RWPE1 (cell line): ENCODE results near the gene CDH13.

ENCODE experiments used
- CTCF ChIA-PET: fragments of 350-600 bp; sonication (Branson Sonifier 250); formaldehyde crosslinking; extraction: SDS; loops from one replicate; lab custom pipeline; 2021; lab: Yijun Ruan, JAX
- POLR2A ChIA-PET: fragments of 400-600 bp; formaldehyde crosslinking; extraction: SDS; loops from one replicate; lab custom pipeline; 2020; ENCODE audit warnings: antibody characterized with exemption; ENCODE audit not compliant: low non-redundant PET; lab: Yijun Ruan, JAX
- DNase-seq: peaks from one replicate; pipeline ENCODE4 v3.0.0; 2012; ENCODE audit warnings: low spot score
- H3K27ac ChIP-seq: fragments of 450-650 bp; 2 replicates; pipeline ENCODE4 v1.5.1; 2017
- TF ChIP-seq, protein P1 (sequence below): fragments of 450-650 bp; conservative IDR thresholded peaks from 2 replicates; pipeline ENCODE4 v1.5.1; 2017; ENCODE audit warnings: low read depth, mild to moderate bottlenecking

Gene CDH13

DNA sequence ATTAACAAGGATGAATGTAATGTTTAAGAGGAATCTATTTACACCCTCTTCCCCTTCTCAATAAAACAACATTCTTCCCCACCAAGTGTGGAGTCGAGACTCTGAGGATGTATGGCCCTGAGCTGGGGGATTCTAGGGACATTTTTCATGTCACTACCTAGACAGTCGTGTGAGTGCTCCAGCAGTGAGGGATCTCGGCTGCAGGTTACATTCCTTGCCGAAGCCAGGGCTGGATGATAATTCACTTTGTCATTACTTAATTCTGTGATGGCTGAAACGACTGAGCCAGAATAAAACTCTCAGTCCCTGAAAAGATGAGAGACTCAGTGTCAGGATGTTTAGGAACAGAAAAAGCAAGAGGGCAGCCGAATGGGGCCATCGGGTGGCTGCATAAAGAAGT lies 1074.1 kb downstream of the CDH13 start:
- no peak for DNase-seq
- POLR2A ChIA-PET, result no interaction called here
- no peak overlapping the region for H3K27ac ChIP-seq
- TF ChIP-seq, protein P1, sequence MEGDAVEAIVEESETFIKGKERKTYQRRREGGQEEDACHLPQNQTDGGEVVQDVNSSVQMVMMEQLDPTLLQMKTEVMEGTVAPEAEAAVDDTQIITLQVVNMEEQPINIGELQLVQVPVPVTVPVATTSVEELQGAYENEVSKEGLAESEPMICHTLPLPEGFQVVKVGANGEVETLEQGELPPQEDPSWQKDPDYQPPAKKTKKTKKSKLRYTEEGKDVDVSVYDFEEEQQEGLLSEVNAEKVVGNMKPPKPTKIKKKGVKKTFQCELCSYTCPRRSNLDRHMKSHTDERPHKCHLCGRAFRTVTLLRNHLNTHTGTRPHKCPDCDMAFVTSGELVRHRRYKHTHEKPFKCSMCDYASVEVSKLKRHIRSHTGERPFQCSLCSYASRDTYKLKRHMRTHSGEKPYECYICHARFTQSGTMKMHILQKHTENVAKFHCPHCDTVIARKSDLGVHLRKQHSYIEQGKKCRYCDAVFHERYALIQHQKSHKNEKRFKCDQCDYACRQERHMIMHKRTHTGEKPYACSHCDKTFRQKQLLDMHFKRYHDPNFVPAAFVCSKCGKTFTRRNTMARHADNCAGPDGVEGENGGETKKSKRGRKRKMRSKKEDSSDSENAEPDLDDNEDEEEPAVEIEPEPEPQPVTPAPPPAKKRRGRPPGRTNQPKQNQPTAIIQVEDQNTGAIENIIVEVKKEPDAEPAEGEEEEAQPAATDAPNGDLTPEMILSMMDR, result no peak
- CTCF ChIA-PET, result no interaction called here

DNA sequence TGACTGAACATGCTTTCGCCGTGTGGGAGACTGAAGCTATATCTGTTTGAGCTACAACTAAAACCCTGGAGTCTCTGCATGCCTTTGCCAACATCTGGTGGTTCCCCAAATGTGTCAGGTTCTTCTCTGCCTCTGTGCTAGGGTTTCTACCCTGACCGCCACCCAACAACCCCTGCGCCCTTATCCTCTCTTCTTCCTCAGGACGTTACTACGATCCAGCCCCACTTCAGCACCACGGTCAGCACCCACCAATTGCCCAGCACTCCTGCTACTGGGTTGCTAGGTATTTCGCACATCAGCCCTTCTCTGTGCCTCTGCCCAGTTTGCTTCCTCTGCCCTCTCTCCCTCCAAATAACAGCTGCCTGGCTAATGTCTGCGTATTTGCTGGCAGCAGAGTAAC lies 1074.7 kb downstream of the CDH13 start:
- no peak overlapping the region for H3K27ac ChIP-seq
- ChIA-PET CTCF (no interaction called here), POLR2A (no interaction called here)
- DNase-seq, result peak; percentile 26
- TF ChIP-seq, protein P1, result no peak

DNA sequence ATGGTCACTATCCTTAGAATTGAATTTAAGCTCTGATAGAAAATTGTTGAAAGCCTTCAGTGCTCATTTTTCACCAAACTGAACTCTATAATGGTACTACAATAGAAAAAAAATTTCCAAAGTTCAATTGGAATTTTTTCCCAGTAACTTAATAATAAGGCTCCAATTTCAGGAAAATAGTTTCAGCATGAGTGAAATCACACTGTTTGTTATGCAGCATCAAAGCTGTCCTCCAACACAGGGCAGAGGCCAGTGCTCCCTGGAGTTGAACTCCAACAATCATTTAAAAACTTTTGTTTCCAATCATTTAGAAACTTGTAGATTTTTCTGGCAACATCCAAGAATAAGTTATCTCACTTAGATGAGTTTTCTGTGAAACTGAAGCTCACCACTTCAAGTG lies 1077.9 kb downstream of the CDH13 start:
- H3K27ac ChIP-seq, result no peak overlapping the region
- TF ChIP-seq, protein P1, result no peak
- no peak for DNase-seq
- ChIA-PET POLR2A (no interaction called here), CTCF (interaction anchor here (0.6 kb wide), 1 partner anchor 342 kb away, joined by 3 read pairs; no protein-coding TSS in a partner anchor)

DNA sequence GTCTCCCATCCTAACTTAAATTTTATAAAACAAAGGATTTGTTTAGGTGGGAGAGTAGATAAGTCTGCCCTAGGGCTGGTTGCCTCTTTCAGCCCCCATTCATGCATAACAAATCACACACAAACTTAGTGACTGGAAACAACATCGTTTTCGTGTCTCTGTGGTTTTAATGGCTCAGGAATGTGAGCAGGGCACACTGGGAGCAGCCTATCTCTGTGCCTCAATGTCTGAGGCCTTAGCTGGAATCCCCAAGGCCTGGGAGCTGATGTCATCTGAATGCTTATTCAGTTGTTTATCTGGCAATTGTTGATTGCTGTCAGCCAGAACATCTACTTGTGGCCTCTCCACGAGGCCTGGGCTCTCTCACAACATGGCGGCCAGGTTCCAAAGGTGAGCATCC lies 1079.1 kb downstream of the CDH13 start:
- DNase-seq, result no peak
- TF ChIP-seq, protein P1, result no peak
- POLR2A ChIA-PET, result no interaction called here
- CTCF ChIA-PET, result no interaction called here
- H3K27ac ChIP-seq, result no peak overlapping the region

DNA sequence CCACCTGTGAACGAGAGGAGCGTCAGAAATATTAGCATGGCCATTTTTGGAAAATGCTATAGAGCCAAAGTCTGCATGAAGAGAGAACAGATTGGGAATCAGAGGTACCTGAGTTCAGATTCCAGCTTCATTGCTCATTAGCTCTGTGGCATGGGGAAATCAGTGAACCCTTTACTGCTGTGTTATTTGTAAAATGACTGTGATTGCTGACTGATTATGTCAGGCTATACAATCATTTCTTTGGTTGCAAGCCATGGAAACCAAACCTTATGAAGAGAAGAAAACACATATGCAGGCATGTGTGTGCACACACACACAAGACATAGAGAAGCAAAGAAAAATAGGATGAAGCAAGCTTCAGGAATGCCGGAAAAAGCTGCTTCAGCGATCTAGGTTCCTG lies 1079.6 kb downstream of the CDH13 start:
- H3K27ac ChIP-seq, result no peak overlapping the region
- POLR2A ChIA-PET, result no interaction called here

DNA sequence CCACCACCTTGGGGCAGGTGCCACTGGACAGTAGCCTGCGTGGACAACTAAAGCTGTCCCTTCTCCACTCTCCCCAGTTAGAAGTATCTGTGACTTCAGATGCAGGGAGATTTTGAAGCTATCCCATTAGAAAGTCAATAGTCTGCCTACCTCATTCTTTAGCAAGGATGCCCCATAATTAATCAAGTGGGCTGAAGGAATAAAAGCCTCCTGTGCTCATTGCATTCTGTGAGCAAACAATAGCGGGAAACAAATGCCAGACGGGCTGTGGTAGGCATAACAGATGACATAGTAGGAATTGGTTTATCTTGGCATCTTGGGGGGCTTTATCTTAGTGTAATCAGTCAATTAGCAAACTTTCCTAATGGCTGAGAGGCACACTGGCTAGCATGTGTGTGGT lies 1084.3 kb downstream of the CDH13 start:
- no peak overlapping the region for H3K27ac ChIP-seq
- TF ChIP-seq, protein P1, result no peak
- no peak for DNase-seq
- CTCF ChIA-PET, result no interaction called here
- POLR2A ChIA-PET, result no interaction called here

More for the DNA sequence above, 1079.6 kb downstream of the CDH13 start:
- TF ChIP-seq, protein P1, result no peak
- CTCF ChIA-PET, result no interaction called here
- no peak for DNase-seq

DNA sequence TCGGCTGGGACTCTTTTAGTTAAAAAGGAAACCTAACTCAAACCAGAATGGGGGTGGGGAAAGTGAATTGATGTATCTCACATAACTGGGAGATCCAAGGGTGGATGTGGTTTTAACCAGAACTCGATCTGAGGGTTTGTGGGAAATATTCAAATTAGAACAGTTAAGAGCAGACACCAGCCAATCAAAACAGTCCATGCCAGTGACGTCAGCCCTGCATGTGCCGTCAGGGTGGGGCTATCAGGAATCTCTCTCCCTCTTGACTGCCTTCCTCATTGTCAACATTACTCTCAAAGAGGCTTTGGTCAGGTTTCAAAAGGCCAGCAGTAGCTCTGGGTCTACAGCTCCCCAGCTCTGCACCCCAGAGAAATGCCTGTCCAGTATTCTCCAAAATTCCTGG lies 1086.8 kb downstream of the CDH13 start:
- no peak for DNase-seq
- ChIA-PET CTCF (no interaction called here), POLR2A (no interaction called here)
- TF ChIP-seq, protein P1, result no peak
- H3K27ac ChIP-seq, result no peak overlapping the region
